Measurements from ENCODE around the gene TMEM134.
A peak's percentile ranks its signal among the peaks of the same experiment; 100 is the strongest.

The TMEM134 gene

GRCh38 chr11:67420646-67421429 is 48.2 kb downstream of the TMEM134 start:
- peak; percentile 92 for DNase-seq

- DNase-seq = no peak
These were observed 48.9 kb downstream of the TMEM134 start for GRCh38 chr11:67420147-67420645.

- no peak for DNase-seq
These were observed 49.6 kb downstream of the TMEM134 start for GRCh38 chr11:67419325-67420049.

GRCh38 chr11:67418476-67419281 is 50.4 kb downstream of the TMEM134 start:
- no peak for DNase-seq

- no peak for DNase-seq
These were observed 51.6 kb downstream of the TMEM134 start for GRCh38 chr11:67417425-67417824.

GRCh38 chr11:67416416-67417335 is 52.4 kb downstream of the TMEM134 start:
- peak; percentile 12 for DNase-seq

GRCh38 chr11:67415501-67416304 is 53.3 kb downstream of the TMEM134 start, which contains the start of gene CARNS1:
Gene CARNS1 (plus strand): TSS chr11:67415678. CDS start chr11:67416200, 522 bp downstream.
- DNase-seq = no peak

GRCh38 chr11:67413266-67413849 is 55.7 kb downstream of the TMEM134 start:
- DNase-seq = no peak

- no peak for DNase-seq
These were observed 56.4 kb downstream of the TMEM134 start for GRCh38 chr11:67412495-67413179.

- DNase-seq = no peak
These were observed 57.3 kb downstream of the TMEM134 start for GRCh38 chr11:67411785-67412152.

Measured in fibroblast of skin of scalp (primary cell).